Tibial artery (tissue), 4 donors: Measurements from ENCODE around the gene PSMB3.
A peak's percentile ranks its signal among the peaks of the same experiment; 100 is the strongest.

Source experiments
- DNase-seq, 2 donors: peaks; one replicate each; pipeline ENCODE4 v3.0.0-alpha.2; 2019
- H3K27ac ChIP-seq, 2 donors: fragments of 200-600 bp; sonication (generic) in 1 of 2; 1 replicate in 1 of 2; 2 replicates in 1 of 2; pipeline ENCODE4 v1.5.1; 2018 to 2019; ENCODE audit warnings: mild to moderate bottlenecking in 1 of 2
- H3K27me3 ChIP-seq, 2 donors: fragments of 200-600 bp; sonication (generic) in 1 of 2; one replicate each; pipeline versions ENCODE4 v1.5.1 to v1.6.0; 2016 to 2019
- H3K36me3 ChIP-seq, 3 donors: fragments of 200-600 bp; sonication (generic) in 2 of 3; one replicate each; pipeline ENCODE4 v1.5.1; 2016 to 2019; ENCODE audit warnings: mild to moderate bottlenecking in 2 of 3
- H3K4me1 ChIP-seq, 4 donors: fragments of 200-600 bp; sonication (generic) in 2 of 4; 1 replicate in 3 of 4; 2 replicates in 1 of 4; pipeline ENCODE4 v1.5.1; 2016 to 2019
- H3K4me3 ChIP-seq, 2 donors: fragments of 200-600 bp; sonication (generic) in 1 of 2; 1 replicate in 1 of 2; 2 replicates in 1 of 2; pipeline ENCODE4 v1.5.1; 2018 to 2019; ENCODE audit warnings: mild to moderate bottlenecking in 2 of 2
- H3K9me3 ChIP-seq, 3 donors: fragments of 200-600 bp; sonication (generic) in 1 of 3; one replicate each; pipeline ENCODE4 v1.5.1; 2016 to 2019
- CTCF ChIP-seq, 2 experiments: fragments of 200-600 bp in 1 of 2; fragments of 450-650 bp in 1 of 2; IDR thresholded peaks; one replicate each; pipeline ENCODE4 v1.5.1; 2017 to 2019; ENCODE audit warnings: antibody characterized with exemption in 2 of 2, mild to moderate bottlenecking in 1 of 2, moderate library complexity in 1 of 2
- intact Hi-C: fragments of 100-400 bp; cut with DNase I; formaldehyde crosslinking; loops from one replicate; pipeline ENCODE4 v1.15.0; 2023; ENCODE audit warnings: low total_unique reads

PSMB3 gene

GRCh38 chr17:38731526-38732294, 20.8 kb upstream of the PSMB3 start:
- peaks cover 0 to 52% (median 43%) of the 10 kb centered on the region in 4 donors for H3K4me1 ChIP-seq
- peak overlapping the region; percentile 68 to 79 for H3K4me3 ChIP-seq
- no peak for TF ChIP-seq CTCF (IDR thresholded peaks at IDR 0.05)
- H3K9me3 ChIP-seq: no peaks in the 10 kb centered on the region
- peak in 1 of 2 donors; percentile 60 for DNase-seq
- H3K36me3 ChIP-seq: peaks cover 7 to 37% (median 29%) of the 10 kb centered on the region in 3 donors
- peak overlapping the region; percentile 86 to 94 for H3K27ac ChIP-seq
- no peaks in the 10 kb centered on the region for H3K27me3 ChIP-seq
- intact Hi-C loops: loop anchor here (10.0 kb wide), 1 partner anchor 377 kb away; the partner anchor contains the start of gene SOCS7

- Histone ChIP-seq H3K9me3 (no peaks in the 10 kb centered on the region), H3K27me3 (no peaks in the 10 kb centered on the region), H3K27ac (peak overlapping the region; percentile 86 to 94), H3K36me3 (peaks cover 7 to 45% (median 34%) of the 10 kb centered on the region in 3 donors), H3K4me1 (peaks cover 0 to 52% (median 43%) of the 10 kb centered on the region in 4 donors), H3K4me3 (no peak overlapping the region)
- intact Hi-C loops: loop anchor here (10.0 kb wide), 1 partner anchor 378 kb away; the partner anchor contains the start of gene SOCS7
- peak in 1 of 2 donors; percentile 79 for DNase-seq
- TF ChIP-seq CTCF (IDR thresholded peaks at IDR 0.05): no peak
Measured at GRCh38 chr17:38732376-38733281, 19.9 kb upstream of the PSMB3 start.

- Histone ChIP-seq H3K4me3 (no peak overlapping the region), H3K27me3 (no peaks in the 10 kb centered on the region), H3K27ac (peak overlapping the region; percentile 86 to 94), H3K9me3 (no peaks in the 10 kb centered on the region), H3K36me3 (peaks cover 7 to 53% (median 42%) of the 10 kb centered on the region in 3 donors), H3K4me1 (peaks cover 0 to 52% (median 43%) of the 10 kb centered on the region in 4 donors)
- TF ChIP-seq CTCF (IDR thresholded peaks at IDR 0.05): no peak
- intact Hi-C loops: loop anchor here (10.0 kb wide), 1 partner anchor 379 kb away; the partner anchor contains the start of gene SOCS7
- no peak for DNase-seq
Measured at GRCh38 chr17:38733282-38733981, 19.1 kb upstream of the PSMB3 start.

- H3K36me3 ChIP-seq: peaks cover 7 to 62% (median 50%) of the 10 kb centered on the region in 3 donors
- intact Hi-C loops: loop anchor here (2.0 to 10.0 kb wide), 2 partner anchors 55 to 379 kb away; partner anchors contain the start of gene SOCS7
- no peak for DNase-seq
- H3K27ac ChIP-seq: peak overlapping the region in 1 of 2 donors; percentile 28
- H3K27me3 ChIP-seq: no peaks in the 10 kb centered on the region
- H3K4me1 ChIP-seq: peaks cover 0 to 47% (median 40%) of the 10 kb centered on the region in 4 donors
- TF ChIP-seq CTCF (IDR thresholded peaks at IDR 0.05): no peak
- no peaks in the 10 kb centered on the region for H3K9me3 ChIP-seq
- H3K4me3 ChIP-seq: no peak overlapping the region
Measured at GRCh38 chr17:38733982-38734973, 18.3 kb upstream of the PSMB3 start.
